RWPE1 (cell line): ENCODE measurements around the gene TMEM97.

Experiments used
- CTCF ChIA-PET: fragments of 350-600 bp; sonication (Branson Sonifier 250); formaldehyde crosslinking; extraction: SDS; loops from one replicate; lab custom pipeline; 2021; lab: Yijun Ruan, JAX
- POLR2A ChIA-PET: fragments of 400-600 bp; formaldehyde crosslinking; extraction: SDS; loops from one replicate; lab custom pipeline; 2020; ENCODE audit warnings: antibody characterized with exemption; ENCODE audit not compliant: low non-redundant PET; lab: Yijun Ruan, JAX
- DNase-seq: peaks from one replicate; pipeline ENCODE4 v3.0.0; 2012; ENCODE audit warnings: low spot score
- H3K27ac ChIP-seq: fragments of 450-650 bp; 2 replicates; pipeline ENCODE4 v1.5.1; 2017
- CTCF ChIP-seq: fragments of 450-650 bp; conservative IDR thresholded peaks from 2 replicates; pipeline ENCODE4 v1.5.1; 2017; ENCODE audit warnings: low read depth, mild to moderate bottlenecking

The TMEM97 gene

GRCh38 chr17:28345419-28346198 is 26.6 kb downstream of the TMEM97 start:
- H3K27ac ChIP-seq, result peak overlapping the region; percentile 95
- ChIA-PET CTCF (interaction anchor here (1.2 kb wide), 1 partner anchor 10 kb away, joined by 3 read pairs; the partner anchor contains the start of gene TNFAIP1), POLR2A (interaction anchor here (2.1 kb wide), 1 partner anchor 10 kb away, joined by 9 read pairs; the partner anchor contains the start of genes IFT20 and TNFAIP1)
- no peak for TF ChIP-seq CTCF
- DNase-seq, result no peak

- CTCF ChIA-PET, result interaction anchor here (1.2 kb wide), 1 partner anchor 10 kb away, joined by 3 read pairs; the partner anchor contains the start of gene TNFAIP1
- peak overlapping the region; percentile 95 for H3K27ac ChIP-seq
- no peak for DNase-seq
- POLR2A ChIA-PET, result interaction anchor here (2.1 kb wide), 1 partner anchor 11 kb away, joined by 9 read pairs; the partner anchor contains the start of genes IFT20 and TNFAIP1
- no peak for TF ChIP-seq CTCF
Observed at GRCh38 chr17:28346199-28346580, 27.2 kb downstream of the TMEM97 start.

GRCh38 chr17:28346746-28347246 is 27.8 kb downstream of the TMEM97 start:
- peak overlapping the region; percentile 95 for H3K27ac ChIP-seq
- ChIA-PET POLR2A (interaction anchor here (0.6 to 2.1 kb wide), 3 partner anchors 10 to 98 kb away, joined by 6 to 9 read pairs (median 7); partner anchors contain the start of genes IFT20, POLDIP2 and TNFAIP1), CTCF (interaction anchor here (0.6 to 1.2 kb wide), 2 partner anchors 11 to 25 kb away, joined by 3 to 5 read pairs; partner anchors contain the start of gene TNFAIP1)
- no peak for TF ChIP-seq CTCF
- DNase-seq, result no peak

GRCh38 chr17:28347261-28347891 is 28.4 kb downstream of the TMEM97 start:
- H3K27ac ChIP-seq, result peak overlapping the region; percentile 95
- ChIA-PET POLR2A (interaction anchor here (0.6 to 2.1 kb wide), 3 partner anchors 10 to 97 kb away, joined by 6 to 9 read pairs (median 7); partner anchors contain the start of genes IFT20, POLDIP2 and TNFAIP1), CTCF (interaction anchor here (0.5 to 1.1 kb wide), 5 partner anchors 12 to 611 kb away, joined by 3 to 5 read pairs (median 3); partner anchors contain the start of gene TNFAIP1)
- peak; percentile 83 for DNase-seq
- no peak for TF ChIP-seq CTCF

- ChIA-PET CTCF (no interaction called here), POLR2A (no interaction called here)
- TF ChIP-seq CTCF, result no peak
- peak overlapping the region; percentile 95 for H3K27ac ChIP-seq
- no peak for DNase-seq
Observed at GRCh38 chr17:28348979-28349378, 30.0 kb downstream of the TMEM97 start.

GRCh38 chr17:28350271-28350670 is 31.3 kb downstream of the TMEM97 start:
- no peak for TF ChIP-seq CTCF
- CTCF ChIA-PET, result interaction anchor here (0.6 kb wide), 1 partner anchor 1045 kb away, joined by 3 read pairs; no protein-coding TSS in a partner anchor
- H3K27ac ChIP-seq, result peak overlapping the region; percentile 7; the same call in 1 of the 2 replicates
- no peak for DNase-seq
- POLR2A ChIA-PET, result no interaction called here
